Mucosa of rectum (tissue), 2 donors: ENCODE results near the gene TAGLN3.

Experiments
- H3K27ac ChIP-seq, 2 donors: one replicate each; pipeline ENCODE4 v1.7.0; 2013; ENCODE audit warnings: inconsistent platforms in 2 of 2, low read depth in 2 of 2, low read length in 2 of 2
- H3K27me3 ChIP-seq, 2 donors: one replicate each; pipeline ENCODE4 v1.7.0; 2013; ENCODE audit warnings: low read length in 2 of 2; ENCODE audit not compliant: control insufficient read depth in 2 of 2, insufficient read depth in 2 of 2
- H3K36me3 ChIP-seq, 2 donors: one replicate each; pipeline ENCODE4 v1.7.0; 2013; ENCODE audit warnings: low read length in 2 of 2; ENCODE audit not compliant: control insufficient read depth in 2 of 2, insufficient read depth in 2 of 2
- H3K4me1 ChIP-seq, 2 donors: one replicate each; pipeline ENCODE4 v1.7.0; 2013; ENCODE audit warnings: low read length in 2 of 2, mild to moderate bottlenecking in 1 of 2; ENCODE audit not compliant: control insufficient read depth in 2 of 2, insufficient read depth in 2 of 2
- H3K4me3 ChIP-seq, 2 donors: one replicate each; pipeline ENCODE4 v1.7.0; 2013; ENCODE audit warnings: low read length in 2 of 2
- H3K9ac ChIP-seq, 2 donors: one replicate each; pipeline ENCODE4 v1.7.0; 2013; ENCODE audit warnings: low read length in 2 of 2, low read depth in 1 of 2, mild to moderate bottlenecking in 1 of 2
- H3K9me3 ChIP-seq, 2 donors: one replicate each; pipeline ENCODE4 v1.7.0; 2013; ENCODE audit warnings: low read length in 2 of 2; ENCODE audit not compliant: control insufficient read depth in 2 of 2
- donor health status: healthy.
- donor health status: Normal muscosa, but diverticular disease.

TAGLN3 gene

DNA sequence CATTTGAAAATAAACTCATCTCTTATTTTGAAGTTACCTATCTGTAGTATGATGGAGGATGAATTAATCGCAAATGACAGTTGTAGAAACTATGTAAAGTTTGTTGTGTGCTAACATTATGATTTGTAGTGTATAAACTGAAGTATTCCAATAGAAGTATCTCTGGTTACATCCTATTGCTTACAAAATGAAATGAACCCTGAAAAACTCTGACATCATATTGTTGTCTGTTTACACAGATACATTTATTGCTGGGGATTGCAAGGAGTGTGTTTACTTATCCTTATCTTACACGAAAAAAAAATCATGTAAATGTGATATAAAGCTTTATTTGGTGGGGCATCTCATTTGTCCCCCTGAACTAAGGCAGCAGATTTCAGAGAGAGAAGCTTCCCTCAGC lies 22.5 kb upstream of the TAGLN3 start:
- Histone ChIP-seq H3K27ac (no peak overlapping the region), H3K36me3 (no peaks in the 10 kb centered on the region), H3K9ac (no peak overlapping the region), H3K4me1 (peaks cover 8 to 15% of the 10 kb centered on the region in 2 donors), H3K4me3 (no peak overlapping the region), H3K27me3 (no peaks in the 10 kb centered on the region), H3K9me3 (no peaks in the 10 kb centered on the region)

DNA sequence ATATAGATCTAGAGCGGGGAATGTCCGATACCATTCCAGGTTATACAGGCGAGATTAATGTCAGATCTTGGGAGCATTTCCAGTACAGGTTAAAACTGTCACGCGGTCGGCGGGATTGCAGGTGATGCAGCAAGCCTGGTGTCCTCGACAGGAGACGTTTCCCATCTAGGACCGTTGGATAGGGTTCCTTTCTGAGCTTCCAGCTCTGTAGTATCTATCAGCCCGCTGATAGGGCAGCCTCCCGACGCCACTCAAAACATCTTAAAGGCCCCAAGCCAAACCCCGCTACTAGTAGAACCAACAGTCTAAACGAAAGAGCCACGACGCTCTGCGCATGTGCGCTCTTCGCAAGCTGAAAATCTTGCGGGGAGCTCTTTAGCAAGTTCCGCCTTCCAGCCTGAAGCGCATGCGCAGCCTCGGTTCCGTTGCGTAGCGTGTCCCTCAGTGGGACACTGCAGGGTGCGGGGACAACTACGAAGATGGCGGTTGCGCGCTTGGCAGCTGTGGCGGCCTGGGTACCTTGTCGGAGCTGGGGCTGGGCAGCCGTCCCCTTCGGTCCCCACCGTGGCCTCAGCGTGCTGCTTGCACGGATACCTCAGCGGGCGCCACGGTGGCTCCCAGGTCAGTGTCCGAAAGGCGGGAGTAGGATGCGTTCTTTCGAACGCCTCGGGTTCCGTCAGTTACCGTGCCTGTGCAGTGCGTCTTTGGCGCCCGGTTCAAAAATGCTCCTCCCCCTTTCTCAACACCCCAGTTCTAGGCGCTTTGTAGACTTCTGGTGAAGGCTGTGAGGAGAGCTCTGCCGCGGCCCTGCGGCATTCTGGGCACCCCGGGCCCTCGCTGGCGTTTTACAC lies 19.9 kb upstream of the TAGLN3 start, which contains the start of gene ABHD10:
ABHD10 (plus strand) TSS at position 444 of the 851 bp plus-strand sequence; CDS start at position 480, 36 bp downstream.
- H3K36me3 ChIP-seq: no peaks in the 10 kb centered on the region
- H3K4me3 ChIP-seq: peak within 1 kb of the TSS; percentile 96
- H3K9me3 ChIP-seq: no peaks in the 10 kb centered on the region
- H3K9ac ChIP-seq: peak within 1 kb of the TSS; percentile 78 to 89
- H3K27ac ChIP-seq: peak within 1 kb of the TSS; percentile 77 to 87
- H3K27me3 ChIP-seq: no peaks in the 10 kb centered on the region
- H3K4me1 ChIP-seq: peaks cover 8 to 19% of the 10 kb centered on the region in 2 donors

DNA sequence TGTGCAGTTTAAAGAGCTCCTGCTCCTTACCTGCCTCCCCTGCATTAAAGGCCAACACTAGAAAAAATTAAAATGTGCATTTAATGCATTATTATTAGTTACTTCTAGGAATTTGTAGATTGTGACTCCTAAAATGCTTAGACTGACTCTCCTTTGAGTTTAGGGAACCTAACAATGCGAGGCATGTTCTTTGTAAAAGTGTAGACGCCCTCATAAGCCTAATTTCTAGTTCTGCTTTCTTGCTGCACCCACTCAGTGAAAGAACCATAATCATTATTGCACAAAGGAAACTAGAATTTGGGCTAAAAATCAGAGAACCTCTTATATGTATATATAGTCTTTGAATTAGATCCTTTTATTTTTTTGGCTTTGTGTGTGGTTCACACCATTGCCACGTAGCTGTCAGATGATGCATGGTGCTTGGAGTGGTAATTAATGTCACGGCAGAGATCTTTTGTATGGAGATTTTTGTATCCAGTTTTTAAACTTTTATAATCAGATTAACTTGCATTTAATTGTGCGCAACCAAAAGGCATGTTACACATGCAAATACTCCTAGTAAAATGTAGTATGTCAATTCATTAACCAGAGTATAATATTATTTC lies 19.2 kb upstream of the TAGLN3 start:
- Histone ChIP-seq H3K4me3 (peak overlapping the region; percentile 96), H3K9ac (peak overlapping the region; percentile 78 to 89), H3K27ac (peak overlapping the region; percentile 77 to 87), H3K4me1 (peaks cover 8 to 19% of the 10 kb centered on the region in 2 donors), H3K27me3 (no peaks in the 10 kb centered on the region), H3K36me3 (no peaks in the 10 kb centered on the region), H3K9me3 (no peaks in the 10 kb centered on the region)

DNA sequence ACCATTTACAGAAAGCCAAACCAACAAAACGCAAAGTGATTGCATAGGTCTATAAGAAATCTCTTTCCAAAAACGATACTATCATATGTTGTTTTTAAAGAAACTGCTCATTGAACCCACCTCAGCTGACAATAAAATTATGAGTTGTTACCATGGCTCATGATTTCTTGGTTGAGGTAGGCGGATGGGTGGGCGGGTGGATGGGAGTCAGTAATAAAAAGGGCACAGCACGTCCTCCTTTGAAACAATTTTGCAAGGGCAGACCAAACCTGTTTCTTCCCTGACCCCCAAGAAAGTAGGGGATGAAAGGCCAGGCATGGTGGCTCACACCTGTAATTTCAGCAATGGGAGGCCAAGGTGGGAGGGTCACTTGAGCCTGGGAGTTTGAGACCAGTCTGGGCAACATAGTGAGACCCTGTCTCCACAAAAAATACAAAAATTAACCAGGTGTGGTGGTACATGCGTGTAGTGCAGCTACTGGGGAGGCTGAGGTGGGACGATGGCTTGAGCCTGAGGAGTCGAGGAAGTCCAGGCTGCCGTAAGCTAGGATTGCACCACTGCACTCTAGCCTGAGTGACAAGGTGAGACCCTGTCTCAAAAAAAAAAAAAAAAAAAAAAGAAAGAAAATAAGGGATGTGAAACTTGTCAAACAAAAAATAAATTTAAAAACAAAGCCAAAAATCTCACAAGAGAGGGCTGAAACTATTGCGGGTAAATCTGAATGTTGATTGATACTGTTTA lies 17.8 kb upstream of the TAGLN3 start:
- no peak overlapping the region for H3K4me3 ChIP-seq
- H3K9me3 ChIP-seq: no peaks in the 10 kb centered on the region
- H3K27ac ChIP-seq: no peak overlapping the region
- H3K9ac ChIP-seq: no peak overlapping the region
- H3K4me1 ChIP-seq: peaks cover 8 to 19% of the 10 kb centered on the region in 2 donors
- no peaks in the 10 kb centered on the region for H3K27me3 ChIP-seq
- H3K36me3 ChIP-seq: no peaks in the 10 kb centered on the region

DNA sequence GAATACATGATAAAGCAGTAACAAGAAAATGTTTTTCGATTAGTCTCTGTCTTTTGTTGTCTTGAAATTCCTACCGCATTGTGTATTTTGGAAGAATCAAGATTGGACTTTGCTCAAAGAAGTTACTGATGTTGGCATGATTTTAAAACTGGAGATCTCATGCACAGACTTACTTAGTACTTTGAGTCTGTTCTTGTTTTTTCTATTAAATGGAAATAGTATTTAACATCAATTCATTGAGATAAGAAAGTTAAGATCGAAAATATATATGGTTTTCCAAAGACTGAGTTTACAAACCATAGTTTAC lies 17.3 kb upstream of the TAGLN3 start:
- Histone ChIP-seq H3K4me1 (peaks cover 8 to 19% of the 10 kb centered on the region in 2 donors), H3K9me3 (no peaks in the 10 kb centered on the region), H3K4me3 (no peak overlapping the region), H3K9ac (no peak overlapping the region), H3K27ac (no peak overlapping the region), H3K36me3 (no peaks in the 10 kb centered on the region), H3K27me3 (no peaks in the 10 kb centered on the region)

DNA sequence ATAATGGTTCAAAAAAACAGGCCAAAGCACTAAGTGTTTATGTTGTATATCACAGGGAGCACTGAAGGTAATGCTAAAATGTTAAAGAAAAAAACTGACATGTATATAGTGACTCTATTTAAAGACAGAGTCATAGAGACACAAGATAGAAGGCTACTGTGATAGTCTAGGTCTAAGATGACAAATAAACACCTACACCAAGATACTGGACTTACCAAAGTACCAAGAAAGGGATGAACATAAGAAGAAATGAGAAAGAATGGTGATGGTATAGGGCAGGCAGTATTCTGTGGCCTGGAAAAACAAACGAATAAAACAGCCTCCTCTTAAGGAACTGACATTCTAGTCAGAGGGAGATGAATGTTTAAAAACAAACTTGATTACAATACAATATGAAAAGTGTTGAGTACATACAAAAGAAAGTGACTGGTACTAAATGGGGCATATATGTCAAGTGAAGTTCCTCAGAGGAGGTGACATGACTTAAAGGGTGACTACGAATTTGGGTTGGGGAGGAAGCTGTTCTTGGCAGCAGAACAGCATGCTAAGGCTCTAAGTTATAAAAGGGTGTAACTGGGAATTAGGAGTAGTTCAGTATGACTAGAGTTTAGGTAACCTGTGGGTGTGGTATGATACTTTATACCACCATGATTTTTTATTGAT lies 14.0 kb upstream of the TAGLN3 start:
- H3K4me3 ChIP-seq: no peak overlapping the region
- H3K9me3 ChIP-seq: no peaks in the 10 kb centered on the region
- H3K4me1 ChIP-seq: peaks cover 3 to 15% of the 10 kb centered on the region in 2 donors
- H3K36me3 ChIP-seq: peaks cover 6 to 14% of the 10 kb centered on the region in 2 donors
- no peak overlapping the region for H3K9ac ChIP-seq
- no peaks in the 10 kb centered on the region for H3K27me3 ChIP-seq
- H3K27ac ChIP-seq: no peak overlapping the region

DNA sequence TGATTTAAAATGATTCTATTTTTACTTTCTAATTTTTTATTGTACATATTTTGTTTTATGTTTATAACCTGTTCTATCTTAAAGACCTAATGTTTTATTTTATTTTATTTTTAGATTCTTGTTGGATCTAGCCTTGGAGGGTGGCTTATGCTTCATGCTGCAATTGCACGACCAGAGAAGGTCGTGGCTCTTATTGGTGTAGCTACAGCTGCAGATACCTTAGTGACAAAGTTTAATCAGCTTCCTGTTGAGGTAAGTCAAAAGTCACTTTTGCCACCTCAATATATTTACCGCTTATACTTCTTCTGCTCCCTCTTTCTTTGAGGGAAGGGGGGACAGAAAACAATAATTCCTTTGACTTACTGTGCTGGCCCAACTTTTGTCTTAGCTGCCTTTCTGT lies 11.9 kb upstream of the TAGLN3 start:
- peaks cover 0 to under 1% of the 10 kb centered on the region in 2 donors for H3K4me1 ChIP-seq

DNA sequence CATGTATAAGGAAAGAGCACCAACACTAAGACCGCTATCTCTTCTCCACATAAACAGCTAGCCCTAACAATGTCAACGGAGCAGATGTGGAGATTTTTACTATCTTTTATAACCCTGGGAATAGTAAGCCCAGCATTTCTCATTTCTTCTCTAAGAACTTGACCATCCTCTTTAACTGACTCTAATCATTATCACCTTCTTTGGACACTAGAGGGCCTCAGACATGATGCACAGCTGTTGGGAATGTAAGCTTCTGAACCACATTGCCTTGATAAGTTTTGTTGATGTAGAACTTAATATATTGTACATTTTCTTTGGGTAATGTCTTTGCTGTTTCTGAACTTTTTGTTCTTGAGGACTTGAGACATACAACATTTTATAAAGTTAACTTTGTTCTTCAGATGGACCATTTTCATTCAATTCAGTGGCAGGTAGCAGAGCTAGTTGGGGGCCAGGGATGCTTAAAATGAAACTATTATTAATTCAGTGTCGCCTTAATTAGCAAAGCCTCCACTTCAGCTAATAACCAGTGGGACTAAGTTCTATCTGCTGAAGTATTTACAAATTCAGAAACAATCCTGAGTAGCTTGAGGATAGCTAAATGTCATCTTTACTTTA lies 9.6 kb upstream of the TAGLN3 start:
- H3K27ac ChIP-seq: no peak overlapping the region
- H3K4me1 ChIP-seq: no peaks in the 10 kb centered on the region
- peaks cover 15 to 18% of the 10 kb centered on the region in 2 donors for H3K36me3 ChIP-seq
- H3K9ac ChIP-seq: no peak overlapping the region
- no peak overlapping the region for H3K4me3 ChIP-seq
- no peaks in the 10 kb centered on the region for H3K9me3 ChIP-seq
- no peaks in the 10 kb centered on the region for H3K27me3 ChIP-seq

More for the DNA sequence above, 11.9 kb upstream of the TAGLN3 start:
- Histone ChIP-seq H3K9ac (no peak overlapping the region), H3K4me3 (no peak overlapping the region), H3K27ac (no peak overlapping the region), H3K9me3 (no peaks in the 10 kb centered on the region), H3K36me3 (peaks cover 12 to 18% of the 10 kb centered on the region in 2 donors), H3K27me3 (no peaks in the 10 kb centered on the region)

DNA sequence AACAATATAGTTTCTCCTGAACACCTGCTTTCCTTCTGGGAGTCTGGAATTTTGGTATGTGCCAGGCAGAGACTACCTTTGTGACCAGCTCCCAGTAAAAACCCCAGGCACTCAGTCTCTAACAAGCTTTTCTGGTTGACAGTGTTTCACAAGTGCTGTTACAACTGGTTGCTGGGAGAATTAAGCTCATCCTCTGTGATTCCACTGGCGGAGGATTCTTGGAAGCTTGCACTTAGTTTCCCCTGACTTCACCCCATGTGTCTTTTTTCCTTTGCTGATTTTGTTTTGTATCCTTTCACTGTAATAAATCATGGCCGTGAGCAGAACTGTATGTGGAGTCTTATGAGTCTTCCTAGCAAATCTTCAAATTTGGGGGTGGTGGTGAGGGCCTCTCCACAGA lies 5.7 kb upstream of the TAGLN3 start:
- no peak overlapping the region for H3K9ac ChIP-seq
- H3K27me3 ChIP-seq: no peaks in the 10 kb centered on the region

More for the DNA sequence above, 5.7 kb upstream of the TAGLN3 start:
- Histone ChIP-seq H3K27ac (no peak overlapping the region), H3K4me1 (no peaks in the 10 kb centered on the region), H3K36me3 (peaks cover 6 to 9% of the 10 kb centered on the region in 2 donors), H3K9me3 (no peaks in the 10 kb centered on the region), H3K4me3 (no peak overlapping the region)
